SK-N-SH treated with all-trans-retinoic acid at 6 μM for 48 hours (cell line): ENCODE results near the gene NLE1.

Experiments used
- ATAC-seq: fragments of 200-7000 bp; cut with Tn5 transposase; 3 replicates; pipeline ENCODE4 v1.9.1; 2020; ENCODE audit warnings: mild to moderate bottlenecking, moderate library complexity
- ARNTL ChIP-seq: fragments of 450-650 bp; formaldehyde crosslinking; IDR thresholded peaks from 2 replicates; pipeline ENCODE4 v1.5.0; 2020; ENCODE audit warnings: low read depth, mild to moderate bottlenecking, moderate library complexity, borderline replicate concordance
- BACH2 ChIP-seq: fragments of 250-450 bp; sonication (Bioruptor Pico); IDR thresholded peaks from 2 replicates; pipeline ENCODE4 v1.9.0; 2021; ENCODE audit warnings: mild to moderate bottlenecking, borderline replicate concordance
- CSDC2 ChIP-seq: fragments of 250-450 bp; sonication (Bioruptor Pico); IDR thresholded peaks from 2 replicates; pipeline ENCODE4 v1.5.0; 2020; ENCODE audit warnings: mild to moderate bottlenecking, moderate library complexity
- CSRNP3 ChIP-seq: fragments of 250-450 bp; sonication (Bioruptor Pico); IDR thresholded peaks from 2 replicates; pipeline ENCODE4 v1.5.1; 2021; ENCODE audit warnings: mild to moderate bottlenecking, moderate library complexity
- ESRRG ChIP-seq: fragments of 250-450 bp; sonication (Bioruptor Pico); IDR thresholded peaks from 2 replicates; pipeline ENCODE4 v1.6.1; 2021; ENCODE audit warnings: mild to moderate bottlenecking
- GLIS3 ChIP-seq: fragments of 250-450 bp; sonication (Bioruptor Pico); IDR thresholded peaks from 2 replicates; pipeline ENCODE4 v1.5.0; 2020; ENCODE audit warnings: mild to moderate bottlenecking, moderate library complexity
- ISL1 ChIP-seq: fragments of 250-450 bp; sonication (Bioruptor Pico); IDR thresholded peaks from 2 replicates; pipeline ENCODE4 v2.1.2; 2022; ENCODE audit warnings: mild to moderate bottlenecking, moderate library complexity
- OSR1 ChIP-seq: fragments of 250-450 bp; sonication (Bioruptor Pico); IDR thresholded peaks from 2 replicates; pipeline ENCODE4 v1.8.0; 2022; ENCODE audit warnings: moderate library complexity, mild to moderate bottlenecking, inconsistent platforms
- POU6F1 ChIP-seq: fragments of 250-450 bp; sonication (Bioruptor Pico); IDR thresholded peaks from 2 replicates; pipeline ENCODE4 v1.8.0; 2021; ENCODE audit warnings: low read depth, mild to moderate bottlenecking, moderate library complexity, borderline replicate concordance
- PPARA ChIP-seq: fragments of 250-450 bp; sonication (Bioruptor Pico); IDR thresholded peaks from 2 replicates; pipeline ENCODE4 v1.5.0; 2020; ENCODE audit warnings: mild to moderate bottlenecking, borderline replicate concordance
- RARB ChIP-seq: fragments of 250-450 bp; sonication (Bioruptor Pico); IDR thresholded peaks from 2 replicates; pipeline ENCODE4 v1.8.0; 2021; ENCODE audit warnings: mild to moderate bottlenecking, moderate library complexity
- SNAI2 ChIP-seq: fragments of 250-450 bp; sonication (Bioruptor Pico); IDR thresholded peaks from 2 replicates; pipeline ENCODE4 v1.5.0; 2020; ENCODE audit warnings: mild to moderate bottlenecking, moderate library complexity
- TCF4 ChIP-seq: fragments of 250-450 bp; sonication (Bioruptor Pico); IDR thresholded peaks from 2 replicates; pipeline ENCODE4 v1.8.0; 2021; ENCODE audit warnings: mild to moderate bottlenecking, moderate library complexity, borderline replicate concordance
- TOX ChIP-seq: fragments of 250-450 bp; sonication (Bioruptor Pico); IDR thresholded peaks from 2 replicates; pipeline ENCODE4 v1.8.0; 2021; ENCODE audit warnings: mild to moderate bottlenecking, moderate library complexity, borderline replicate concordance
- ZC3H10 ChIP-seq: fragments of 250-450 bp; sonication (Bioruptor Pico); IDR thresholded peaks from 2 replicates; pipeline ENCODE4 v1.5.1; 2021; ENCODE audit warnings: mild to moderate bottlenecking, moderate library complexity
- ZFP3 ChIP-seq: fragments of 250-450 bp; sonication (Bioruptor Pico); IDR thresholded peaks from 2 replicates; pipeline ENCODE4 v1.5.0; 2020; ENCODE audit warnings: mild to moderate bottlenecking, moderate library complexity
- ZFP30 ChIP-seq: fragments of 450-650 bp; formaldehyde crosslinking; IDR thresholded peaks from 2 replicates; pipeline ENCODE4 v1.5.0; 2022; ENCODE audit warnings: mild to moderate bottlenecking, moderate library complexity
- ZNF565 ChIP-seq: fragments of 450-650 bp; formaldehyde crosslinking; conservative IDR thresholded peaks from 2 replicates; pipeline ENCODE4 v1.5.0; 2020; ENCODE audit warnings: low read depth, mild to moderate bottlenecking, moderate library complexity
- ZNF70 ChIP-seq: fragments of 450-650 bp; formaldehyde crosslinking; IDR thresholded peaks from 2 replicates; pipeline ENCODE4 v1.5.0; 2020; ENCODE audit warnings: mild to moderate bottlenecking, moderate library complexity
- ZNF8 ChIP-seq: fragments of 450-650 bp; formaldehyde crosslinking; IDR thresholded peaks from 2 replicates; pipeline ENCODE4 v1.5.0; 2020; ENCODE audit warnings: mild to moderate bottlenecking, moderate library complexity
- TF ChIP-seq, protein P1 (sequence below): fragments of 250-450 bp; sonication (Bioruptor Pico); IDR thresholded peaks from 2 replicates; pipeline ENCODE4 v1.5.0; 2020; ENCODE audit warnings: mild to moderate bottlenecking, moderate library complexity
- TF ChIP-seq, protein P2 (sequence below): fragments of 250-450 bp; sonication (Bioruptor Pico); IDR thresholded peaks from 2 replicates; pipeline ENCODE4 v1.5.1; 2020; ENCODE audit warnings: low read depth, mild to moderate bottlenecking, moderate library complexity

The NLE1 gene

GRCh38 chr17:35141681-35142466 lies at the start of gene NLE1:
TSS of gene NLE1 (minus strand) at chr17:35142303. CDS start at chr17:35142275, 28 bp downstream.
- peak; percentile 97 for ATAC-seq
- TF ChIP-seq POU6F1 (CRISPR knock-in tag) = no peak
- TF ChIP-seq, protein P1, sequence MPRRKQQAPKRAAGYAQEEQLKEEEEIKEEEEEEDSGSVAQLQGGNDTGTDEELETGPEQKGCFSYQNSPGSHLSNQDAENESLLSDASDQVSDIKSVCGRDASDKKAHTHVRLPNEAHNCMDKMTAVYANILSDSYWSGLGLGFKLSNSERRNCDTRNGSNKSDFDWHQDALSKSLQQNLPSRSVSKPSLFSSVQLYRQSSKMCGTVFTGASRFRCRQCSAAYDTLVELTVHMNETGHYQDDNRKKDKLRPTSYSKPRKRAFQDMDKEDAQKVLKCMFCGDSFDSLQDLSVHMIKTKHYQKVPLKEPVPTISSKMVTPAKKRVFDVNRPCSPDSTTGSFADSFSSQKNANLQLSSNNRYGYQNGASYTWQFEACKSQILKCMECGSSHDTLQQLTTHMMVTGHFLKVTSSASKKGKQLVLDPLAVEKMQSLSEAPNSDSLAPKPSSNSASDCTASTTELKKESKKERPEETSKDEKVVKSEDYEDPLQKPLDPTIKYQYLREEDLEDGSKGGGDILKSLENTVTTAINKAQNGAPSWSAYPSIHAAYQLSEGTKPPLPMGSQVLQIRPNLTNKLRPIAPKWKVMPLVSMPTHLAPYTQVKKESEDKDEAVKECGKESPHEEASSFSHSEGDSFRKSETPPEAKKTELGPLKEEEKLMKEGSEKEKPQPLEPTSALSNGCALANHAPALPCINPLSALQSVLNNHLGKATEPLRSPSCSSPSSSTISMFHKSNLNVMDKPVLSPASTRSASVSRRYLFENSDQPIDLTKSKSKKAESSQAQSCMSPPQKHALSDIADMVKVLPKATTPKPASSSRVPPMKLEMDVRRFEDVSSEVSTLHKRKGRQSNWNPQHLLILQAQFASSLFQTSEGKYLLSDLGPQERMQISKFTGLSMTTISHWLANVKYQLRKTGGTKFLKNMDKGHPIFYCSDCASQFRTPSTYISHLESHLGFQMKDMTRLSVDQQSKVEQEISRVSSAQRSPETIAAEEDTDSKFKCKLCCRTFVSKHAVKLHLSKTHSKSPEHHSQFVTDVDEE (CRISPR knock-in tag) = 0 out of 2 replicates have a peak, but pooled peaks have one; percentile 18

DNA sequence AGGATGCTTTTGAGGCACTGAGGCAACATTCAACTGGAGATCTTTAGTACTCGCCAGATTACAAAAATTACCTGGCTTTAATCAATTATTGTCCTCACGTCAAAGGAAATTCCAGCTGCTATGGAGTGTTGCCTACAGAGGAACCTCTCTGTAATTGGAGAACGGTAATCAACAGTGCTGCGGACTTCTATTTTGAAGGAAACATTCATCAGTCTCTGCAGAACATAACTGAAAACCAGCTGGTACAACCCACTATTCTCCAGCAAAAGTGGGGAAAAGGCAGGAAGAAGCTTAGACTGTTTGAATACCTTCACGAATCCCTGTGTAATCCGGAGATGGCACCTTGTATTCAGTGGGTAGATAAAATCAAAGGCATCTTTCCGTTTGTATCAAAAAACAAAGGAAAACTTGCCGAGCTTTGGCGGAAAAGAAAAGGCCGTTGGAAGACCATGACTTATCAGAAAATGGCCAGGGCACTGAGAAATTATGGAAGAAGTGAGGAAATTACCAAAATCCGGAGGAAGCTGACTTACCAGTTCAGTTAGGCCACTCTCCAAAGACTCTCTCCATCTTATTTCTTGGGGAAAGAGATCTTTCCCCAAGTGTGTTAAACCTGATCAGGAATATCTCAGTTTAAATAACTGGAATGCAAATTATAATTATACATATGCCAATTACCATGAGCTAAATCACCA lies 49.0 kb upstream of the NLE1 start:
- TF ChIP-seq OSR1 (no peak), GLIS3 (CRISPR knock-in tag) (no peak), ZC3H10 (CRISPR knock-in tag) (no peak), CSDC2 (no peak), RARB (CRISPR knock-in tag) (no peak), BACH2 (CRISPR knock-in tag) (no peak), TCF4 (CRISPR knock-in tag) (no peak), ZNF8 (no peak), SNAI2 (CRISPR knock-in tag) (no peak), CSRNP3 (CRISPR knock-in tag) (no peak), ISL1 (CRISPR knock-in tag) (no peak), ZFP30 (CRISPR knock-in tag) (no peak)
- TF ChIP-seq, protein P1 (CRISPR knock-in tag) = no peak
- TF ChIP-seq, protein P2, sequence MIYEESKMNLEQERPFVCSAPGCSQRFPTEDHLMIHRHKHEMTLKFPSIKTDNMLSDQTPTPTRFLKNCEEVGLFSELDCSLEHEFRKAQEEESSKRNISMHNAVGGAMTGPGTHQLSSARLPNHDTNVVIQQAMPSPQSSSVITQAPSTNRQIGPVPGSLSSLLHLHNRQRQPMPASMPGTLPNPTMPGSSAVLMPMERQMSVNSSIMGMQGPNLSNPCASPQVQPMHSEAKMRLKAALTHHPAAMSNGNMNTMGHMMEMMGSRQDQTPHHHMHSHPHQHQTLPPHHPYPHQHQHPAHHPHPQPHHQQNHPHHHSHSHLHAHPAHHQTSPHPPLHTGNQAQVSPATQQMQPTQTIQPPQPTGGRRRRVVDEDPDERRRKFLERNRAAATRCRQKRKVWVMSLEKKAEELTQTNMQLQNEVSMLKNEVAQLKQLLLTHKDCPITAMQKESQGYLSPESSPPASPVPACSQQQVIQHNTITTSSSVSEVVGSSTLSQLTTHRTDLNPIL (CRISPR knock-in tag) = no peak
- ATAC-seq = no peak

DNA sequence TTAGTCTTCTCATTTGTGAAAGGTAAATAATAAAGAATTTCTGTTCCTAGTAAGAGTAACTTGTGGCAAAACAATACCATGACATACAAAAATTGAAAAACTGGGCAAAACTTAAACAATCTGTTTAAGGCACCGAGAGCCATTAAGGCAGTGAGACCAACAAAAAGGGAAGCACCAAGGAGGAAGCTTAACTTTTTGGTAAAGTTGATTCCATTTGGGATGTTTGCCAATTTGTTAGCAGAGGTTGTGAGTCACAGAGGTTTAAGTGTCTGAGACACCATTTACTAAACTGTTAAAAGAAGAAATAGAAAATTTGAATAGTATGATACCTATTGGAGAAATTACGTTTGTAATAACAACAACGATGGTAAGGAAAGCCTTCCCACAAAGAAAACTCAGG lies 47.2 kb upstream of the NLE1 start:
- ATAC-seq = no peak
- TF ChIP-seq ISL1 (CRISPR knock-in tag) (no peak), ZNF70 (CRISPR knock-in tag) (no peak), GLIS3 (CRISPR knock-in tag) (no peak), CSDC2 (no peak), ZFP3 (no peak), TCF4 (CRISPR knock-in tag) (no peak), TOX (CRISPR knock-in tag) (no peak), CSRNP3 (CRISPR knock-in tag) (no peak), ARNTL (CRISPR knock-in tag) (no peak), ESRRG (no peak), ZNF565 (CRISPR knock-in tag) (no peak), PPARA (CRISPR knock-in tag) (no peak), ZFP30 (CRISPR knock-in tag) (no peak)
- TF ChIP-seq, protein P2 (CRISPR knock-in tag) = no peak
